Osteoblast (primary cell): ENCODE measurements around the gene HSPB6. TPM values are rescaled to one million over a fixed set of nuclear protein-coding genes. Genes with fewer than 3 reads are reported as not detected.

Source experiments
- DNase-seq: peaks from one replicate; pipeline ENCODE4 v3.0.0; 2011; ENCODE audit warnings: low spot score, mixed read lengths; ENCODE audit not compliant: insufficient read length; ENCODE audit errors: missing footprints
- H2AFZ ChIP-seq: 2 replicates; pipeline ENCODE4 v1.6.0; 2011; ENCODE audit warnings: mild to moderate bottlenecking, low read length
- H3K27ac ChIP-seq: 2 replicates; pipeline ENCODE4 v1.5.1; 2011; ENCODE audit warnings: mild to moderate bottlenecking, low read depth, low read length, moderate library complexity
- H3K27me3 ChIP-seq: 2 replicates; pipeline ENCODE4 v1.6.0; 2012; ENCODE audit warnings: mild to moderate bottlenecking, control low read depth, inconsistent platforms, low read length, moderate library complexity; ENCODE audit not compliant: insufficient read depth
- H3K36me3 ChIP-seq: 2 replicates; pipeline ENCODE4 v1.5.1; 2011; ENCODE audit warnings: mild to moderate bottlenecking, low read length, control low read depth, moderate library complexity; ENCODE audit not compliant: insufficient read depth
- H3K4me1 ChIP-seq: 2 replicates; pipeline ENCODE4 v1.5.1; 2011; ENCODE audit warnings: mild to moderate bottlenecking, low read length, control low read depth, moderate library complexity; ENCODE audit not compliant: insufficient read depth
- H3K4me2 ChIP-seq: 2 replicates; pipeline ENCODE4 v1.6.0; 2011; ENCODE audit warnings: mild to moderate bottlenecking, low read length; ENCODE audit not compliant: insufficient read depth
- H3K4me3 ChIP-seq: fragments of 200-600 bp; sonication (generic); 3 replicates; pipeline ENCODE4 v1.5.1; 2012; ENCODE audit warnings: mild to moderate bottlenecking, low read length, inconsistent platforms; ENCODE audit not compliant: insufficient read depth
- H3K79me2 ChIP-seq: 2 replicates; pipeline ENCODE4 v1.6.0; 2012; ENCODE audit warnings: mild to moderate bottlenecking, low read length, control low read depth, inconsistent platforms; ENCODE audit not compliant: insufficient read depth
- H3K9me3 ChIP-seq: 2 replicates; pipeline ENCODE4 v1.5.1; 2011; ENCODE audit warnings: low read depth, low read length, control low read depth
- H4K20me1 ChIP-seq: 2 replicates; pipeline ENCODE4 v1.6.0; 2012; ENCODE audit warnings: mild to moderate bottlenecking, low read length, control low read depth; ENCODE audit not compliant: insufficient read depth
- total RNA-seq: library from RNA; depleted of rRNA; stranded (reverse); fragments of >200 nt; gene quantifications from 2 replicates; pipeline ENCODE4 v1.2.3, GENCODE V29; 2012
- TF ChIP-seq, protein P1 (sequence below): IDR thresholded peaks from 2 replicates; pipeline ENCODE4 v1.5.1; 2011; ENCODE audit warnings: mild to moderate bottlenecking, low read depth, low read length, moderate library complexity; ENCODE audit errors: extremely low read depth

The HSPB6 gene
- total RNA-seq, 1 donor, result 14.5 TPM

DNA sequence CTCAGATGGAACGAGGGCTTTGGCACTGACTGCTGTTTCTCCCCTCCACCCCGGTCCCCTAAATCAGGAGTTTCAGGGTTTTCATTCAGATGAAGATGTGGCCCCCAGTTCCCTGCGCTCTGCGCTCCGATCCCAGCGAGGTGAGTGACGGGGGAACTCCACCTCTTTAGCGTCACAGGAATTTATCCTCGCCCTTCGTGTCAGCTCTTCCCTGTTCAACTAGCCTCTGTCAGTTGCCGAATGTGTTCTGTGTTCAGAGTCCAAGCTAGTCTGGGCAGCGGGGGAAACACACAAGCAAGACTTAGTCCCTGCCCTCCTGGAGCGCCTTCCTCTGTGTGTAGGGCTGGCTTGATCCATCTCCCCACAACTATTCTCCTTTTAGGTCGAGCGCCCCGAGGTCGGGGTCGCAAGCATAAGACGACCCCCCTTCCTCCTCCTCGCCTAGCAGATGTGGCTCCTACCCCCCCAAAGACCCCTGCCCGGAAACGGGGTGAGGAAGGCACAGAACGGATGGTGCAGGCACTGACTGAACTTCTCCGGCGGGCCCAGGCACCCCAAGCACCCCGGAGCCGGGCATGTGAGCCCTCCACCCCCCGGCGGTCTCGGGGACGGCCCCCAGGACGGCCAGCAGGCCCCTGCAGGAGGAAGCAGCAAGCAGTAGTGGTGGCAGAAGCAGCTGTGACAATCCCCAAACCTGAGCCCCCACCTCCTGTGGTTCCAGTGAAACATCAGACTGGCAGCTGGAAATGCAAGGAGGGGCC, 37.2 kb downstream of the HSPB6 start:
- Histone ChIP-seq H3K4me1 (peaks cover 17% of the 10 kb centered on the region), H2AFZ (no peak overlapping the region), H3K27ac (no peak overlapping the region), H3K4me3 (peak overlapping the region; percentile 90), H3K79me2 (peaks cover 50% of the 10 kb centered on the region), H3K36me3 (peaks cover 37% of the 10 kb centered on the region), H3K4me2 (peak overlapping the region; percentile 84), H3K9me3 (no peaks in the 10 kb centered on the region), H4K20me1 (peaks cover 25% of the 10 kb centered on the region), H3K27me3 (no peaks in the 10 kb centered on the region)
- TF ChIP-seq, protein P1, sequence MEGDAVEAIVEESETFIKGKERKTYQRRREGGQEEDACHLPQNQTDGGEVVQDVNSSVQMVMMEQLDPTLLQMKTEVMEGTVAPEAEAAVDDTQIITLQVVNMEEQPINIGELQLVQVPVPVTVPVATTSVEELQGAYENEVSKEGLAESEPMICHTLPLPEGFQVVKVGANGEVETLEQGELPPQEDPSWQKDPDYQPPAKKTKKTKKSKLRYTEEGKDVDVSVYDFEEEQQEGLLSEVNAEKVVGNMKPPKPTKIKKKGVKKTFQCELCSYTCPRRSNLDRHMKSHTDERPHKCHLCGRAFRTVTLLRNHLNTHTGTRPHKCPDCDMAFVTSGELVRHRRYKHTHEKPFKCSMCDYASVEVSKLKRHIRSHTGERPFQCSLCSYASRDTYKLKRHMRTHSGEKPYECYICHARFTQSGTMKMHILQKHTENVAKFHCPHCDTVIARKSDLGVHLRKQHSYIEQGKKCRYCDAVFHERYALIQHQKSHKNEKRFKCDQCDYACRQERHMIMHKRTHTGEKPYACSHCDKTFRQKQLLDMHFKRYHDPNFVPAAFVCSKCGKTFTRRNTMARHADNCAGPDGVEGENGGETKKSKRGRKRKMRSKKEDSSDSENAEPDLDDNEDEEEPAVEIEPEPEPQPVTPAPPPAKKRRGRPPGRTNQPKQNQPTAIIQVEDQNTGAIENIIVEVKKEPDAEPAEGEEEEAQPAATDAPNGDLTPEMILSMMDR, result no peak
- DNase-seq, result peak; percentile 85

DNA sequence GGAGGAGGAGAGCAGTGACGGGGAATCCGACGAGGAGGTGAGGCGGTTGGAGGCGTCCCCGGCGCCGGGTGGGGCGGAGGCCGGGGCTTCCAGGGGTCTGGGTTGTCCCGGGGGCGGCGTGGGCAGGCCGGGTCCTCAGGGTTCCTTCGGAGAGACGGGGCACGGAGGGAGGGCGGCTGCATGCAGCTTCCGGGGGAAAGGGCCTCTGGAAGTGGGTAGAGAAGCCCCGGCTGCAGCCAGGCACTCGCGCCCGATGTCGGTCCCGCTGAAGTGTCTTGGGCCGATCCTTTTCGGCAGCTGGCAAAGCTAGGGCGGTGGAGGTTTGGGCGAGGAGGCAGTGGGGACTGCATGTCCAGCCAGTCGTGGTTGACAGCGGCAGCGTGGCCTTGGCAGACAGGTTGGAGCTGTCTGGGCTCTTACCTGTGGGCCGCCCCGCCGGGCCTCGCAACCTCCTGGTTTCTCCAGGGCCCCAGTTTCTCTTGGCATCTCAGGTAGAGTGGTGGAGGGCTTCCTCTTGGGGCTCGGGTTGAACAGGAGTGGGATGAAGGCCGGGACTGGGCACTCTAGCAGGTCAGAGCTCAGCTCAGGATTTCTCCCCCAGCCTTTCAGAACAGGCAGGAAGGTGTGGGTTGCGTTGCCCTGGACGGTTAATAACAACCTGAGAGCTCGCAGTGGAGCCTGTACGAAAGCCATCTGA, 38.3 kb downstream of the HSPB6 start:
- Histone ChIP-seq H3K79me2 (peaks cover 50% of the 10 kb centered on the region), H3K36me3 (peaks cover 27% of the 10 kb centered on the region), H3K4me2 (peak overlapping the region; percentile 84), H3K4me3 (peak overlapping the region; percentile 90), H3K27ac (peak overlapping the region; percentile 56), H3K9me3 (no peaks in the 10 kb centered on the region), H3K4me1 (peaks cover 17% of the 10 kb centered on the region), H2AFZ (peak overlapping the region; percentile 29), H3K27me3 (no peaks in the 10 kb centered on the region), H4K20me1 (peaks cover 25% of the 10 kb centered on the region)
- DNase-seq, result peak; percentile 96
- TF ChIP-seq, protein P1, result no peak

DNA sequence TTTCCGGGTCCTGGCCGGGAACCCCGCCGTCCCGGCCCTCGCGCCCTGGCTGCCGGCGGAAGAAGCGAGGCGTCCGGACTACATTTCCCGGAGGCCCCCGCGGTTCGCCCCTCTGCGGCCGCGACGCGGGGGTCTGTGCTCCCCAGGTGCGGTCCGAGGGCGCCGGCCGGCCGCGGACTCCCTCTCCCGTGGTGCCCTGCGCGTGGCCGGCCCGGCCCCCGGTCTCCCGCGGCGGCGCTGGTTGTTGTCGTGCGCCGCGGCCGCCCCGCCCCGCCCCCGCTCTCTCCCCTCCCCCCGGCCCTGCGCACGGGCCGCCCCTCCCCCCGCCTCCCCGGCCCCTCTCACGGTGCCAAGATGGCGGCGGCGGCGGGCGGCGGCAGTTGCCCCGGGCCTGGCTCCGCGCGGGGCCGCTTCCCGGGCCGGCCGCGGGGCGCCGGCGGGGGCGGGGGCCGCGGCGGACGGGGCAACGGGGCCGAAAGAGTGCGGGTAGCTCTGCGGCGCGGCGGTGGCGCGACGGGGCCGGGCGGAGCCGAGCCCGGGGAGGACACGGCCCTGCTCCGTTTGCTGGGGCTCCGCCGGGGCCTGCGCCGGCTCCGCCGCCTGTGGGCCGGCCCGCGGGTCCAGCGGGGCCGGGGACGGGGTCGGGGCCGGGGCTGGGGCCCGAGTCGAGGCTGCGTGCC, 39.0 kb downstream of the HSPB6 start, which contains the start of gene KMT2B:
KMT2B (plus strand) TSS at position 339 of the 680 bp plus-strand sequence; CDS start at position 355, 16 bp downstream.
- Histone ChIP-seq H4K20me1 (peaks cover 25% of the 10 kb centered on the region), H2AFZ (peak within 1 kb of the TSS; percentile 96), H3K4me1 (peaks cover 17% of the 10 kb centered on the region), H3K4me2 (peak within 1 kb of the TSS; percentile 89), H3K27me3 (no peaks in the 10 kb centered on the region), H3K4me3 (peak within 1 kb of the TSS; percentile 90), H3K27ac (peak within 1 kb of the TSS; percentile 56), H3K79me2 (peaks cover 47% of the 10 kb centered on the region), H3K36me3 (peaks cover 20% of the 10 kb centered on the region), H3K9me3 (no peaks in the 10 kb centered on the region)
- peak; percentile 100 for DNase-seq
- TF ChIP-seq, protein P1, result no peak
